Fibroblast of lung (primary cell): ENCODE measurements around the gene XPO5. TPM values are rescaled to one million over a fixed set of nuclear protein-coding genes. Genes with fewer than 3 reads are reported as not detected.

Experiments used
- DNase-seq, 2 donors: peaks; one replicate each; pipeline versions ENCODE4 v3.0.0 to v3.0.0-alpha.2; 2010; ENCODE audit warnings: low read depth in 2 of 2
- H2AFZ ChIP-seq: 2 replicates; pipeline ENCODE4 v1.5.1; 2012; ENCODE audit warnings: low read length, control low read depth, inconsistent platforms
- H3K27ac ChIP-seq: 2 replicates; pipeline ENCODE4 v1.5.1; 2011; ENCODE audit warnings: low read length, control low read depth; ENCODE audit not compliant: insufficient read depth
- H3K27me3 ChIP-seq: 2 replicates; pipeline ENCODE4 v1.5.1; 2011; ENCODE audit warnings: mild to moderate bottlenecking, low read length; ENCODE audit not compliant: control insufficient read depth, insufficient read depth
- H3K36me3 ChIP-seq: 2 replicates; pipeline ENCODE4 v1.5.1; 2011; ENCODE audit warnings: low read length; ENCODE audit not compliant: control insufficient read depth, insufficient read depth
- H3K4me1 ChIP-seq: 2 replicates; pipeline ENCODE4 v1.5.1; 2011; ENCODE audit warnings: low read length; ENCODE audit not compliant: control insufficient read depth, insufficient read depth; ENCODE audit errors: extremely low read depth
- H3K4me2 ChIP-seq: 2 replicates; pipeline ENCODE4 v1.5.1; 2011; ENCODE audit warnings: low read length, control low read depth; ENCODE audit not compliant: insufficient read depth; ENCODE audit errors: extremely low read depth
- H3K4me3 ChIP-seq, 4 experiments: fragments of 200-600 bp in 1 of 4; sonication (generic) in 1 of 4; replicated peaks in 1 of 4; 2 replicates each; pipeline ENCODE4 v1.5.1; 2011 to 2016; ENCODE audit warnings: low read length in 4 of 4, low read depth in 3 of 4, mild to moderate bottlenecking in 3 of 4, control low read depth in 2 of 4, inconsistent platforms in 1 of 4, mixed read lengths in 1 of 4; ENCODE audit not compliant: insufficient read depth in 1 of 4; ENCODE audit errors: control extremely low read depth in 1 of 4
- H3K79me2 ChIP-seq: 2 replicates; pipeline ENCODE4 v1.5.1; 2012; ENCODE audit warnings: mild to moderate bottlenecking, low read length, inconsistent platforms; ENCODE audit not compliant: control insufficient read depth, insufficient read depth
- H3K9ac ChIP-seq: 2 replicates; pipeline ENCODE4 v1.5.1; 2011; ENCODE audit warnings: mild to moderate bottlenecking, low read length, control low read depth; ENCODE audit not compliant: insufficient read depth
- H3K9me3 ChIP-seq: 2 replicates; pipeline ENCODE4 v1.5.1; 2012; ENCODE audit warnings: low read depth, low read length; ENCODE audit not compliant: control insufficient read depth, insufficient read depth
- H4K20me1 ChIP-seq: 2 replicates; pipeline ENCODE4 v1.5.1; 2011; ENCODE audit warnings: low read length; ENCODE audit not compliant: control insufficient read depth, insufficient read depth; ENCODE audit errors: extremely low read depth
- EZH2 ChIP-seq: IDR thresholded peaks from 2 replicates; pipeline ENCODE4 v1.5.1; 2012; ENCODE audit warnings: low read length, control low read depth, mild to moderate bottlenecking; ENCODE audit errors: missing control alignments
- polyA plus RNA-seq, 2 donors: library from polyadenylated mRNA; depleted of rRNA in 1 of 2; stranded (reverse) in 1 of 2; unstranded in 1 of 2; fragments of >200 nt; gene quantifications; 2 replicates each; pipeline ENCODE4 v1.2.1, GENCODE V29; 2011 to 2012; ENCODE audit warnings: missing spikeins in 1 of 2
- total RNA-seq: library from RNA; depleted of rRNA; stranded (reverse); fragments of >200 nt; gene quantifications from 2 replicates; pipeline ENCODE4 v1.2.1, GENCODE V29; 2014
- TF ChIP-seq, protein P1 (sequence below), 2 donors: IDR thresholded peaks in 1 of 2; conservative IDR thresholded peaks in 1 of 2; 1 replicate in 1 of 2; 2 replicates in 1 of 2; pipeline ENCODE4 v1.5.1; 2011 to 2012; ENCODE audit warnings: low read length in 2 of 2, control low read depth in 1 of 2, inconsistent platforms in 1 of 2, low read depth in 1 of 2, mild to moderate bottlenecking in 1 of 2

Gene XPO5
- total and polyA plus RNA-seq, 2 donors (not counting 1 experiment from before 2014, with no cell fraction given) = 20.5 to 21.7 TPM

DNA sequence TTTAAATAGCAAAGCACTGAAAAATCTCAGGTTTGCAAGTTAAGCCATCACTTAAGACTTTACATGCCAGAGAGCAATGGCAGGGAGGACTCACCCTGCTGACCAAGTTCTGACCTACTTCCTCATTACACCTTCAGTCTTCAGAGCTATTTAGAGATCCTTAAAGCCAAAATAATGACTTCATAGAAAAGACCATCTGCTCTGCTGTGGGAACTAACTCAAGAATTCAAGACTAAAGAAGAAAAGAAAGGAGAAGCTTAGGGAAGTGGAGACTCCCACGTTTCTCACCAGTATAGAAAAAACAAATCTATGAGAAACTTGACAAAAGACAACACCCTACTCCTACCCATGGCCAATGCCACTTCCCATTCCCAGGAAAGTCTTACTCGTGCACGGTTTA, 28.6 kb downstream of the XPO5 start:
- DNase-seq = no peak
- H3K36me3 ChIP-seq = peaks cover 10% of the 10 kb centered on the region

DNA sequence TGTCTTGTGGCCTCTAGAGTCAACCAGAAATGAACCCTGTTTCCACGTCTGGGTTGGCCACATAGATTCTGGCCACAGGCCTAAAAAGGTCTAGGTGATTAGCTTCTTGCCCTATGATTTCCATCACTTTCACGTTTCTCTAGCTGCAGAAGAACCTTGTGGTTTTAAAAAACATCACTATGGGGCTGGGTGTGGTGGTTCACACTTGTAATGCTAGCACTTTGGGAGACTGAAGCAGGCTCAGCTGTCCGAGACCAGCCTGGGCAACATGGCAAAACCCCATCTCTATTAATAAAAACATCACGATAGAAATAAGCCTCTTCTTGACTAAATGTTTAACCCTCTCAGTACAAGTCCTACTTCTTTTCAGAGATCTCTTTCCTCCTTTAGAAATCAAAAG, 31.4 kb downstream of the XPO5 start:
- DNase-seq = no peak
- Histone ChIP-seq H3K79me2 (no peaks in the 10 kb centered on the region), H3K27me3 (no peaks in the 10 kb centered on the region), H3K36me3 (peaks cover 8% of the 10 kb centered on the region), H3K9me3 (no peaks in the 10 kb centered on the region), H4K20me1 (no peaks in the 10 kb centered on the region), H3K4me3 (no peak overlapping the region), H2AFZ (no peak overlapping the region), H3K4me1 (no peaks in the 10 kb centered on the region), H3K4me2 (no peak overlapping the region), H3K27ac (no peak overlapping the region), H3K9ac (no peak overlapping the region)
- TF ChIP-seq, protein P1, sequence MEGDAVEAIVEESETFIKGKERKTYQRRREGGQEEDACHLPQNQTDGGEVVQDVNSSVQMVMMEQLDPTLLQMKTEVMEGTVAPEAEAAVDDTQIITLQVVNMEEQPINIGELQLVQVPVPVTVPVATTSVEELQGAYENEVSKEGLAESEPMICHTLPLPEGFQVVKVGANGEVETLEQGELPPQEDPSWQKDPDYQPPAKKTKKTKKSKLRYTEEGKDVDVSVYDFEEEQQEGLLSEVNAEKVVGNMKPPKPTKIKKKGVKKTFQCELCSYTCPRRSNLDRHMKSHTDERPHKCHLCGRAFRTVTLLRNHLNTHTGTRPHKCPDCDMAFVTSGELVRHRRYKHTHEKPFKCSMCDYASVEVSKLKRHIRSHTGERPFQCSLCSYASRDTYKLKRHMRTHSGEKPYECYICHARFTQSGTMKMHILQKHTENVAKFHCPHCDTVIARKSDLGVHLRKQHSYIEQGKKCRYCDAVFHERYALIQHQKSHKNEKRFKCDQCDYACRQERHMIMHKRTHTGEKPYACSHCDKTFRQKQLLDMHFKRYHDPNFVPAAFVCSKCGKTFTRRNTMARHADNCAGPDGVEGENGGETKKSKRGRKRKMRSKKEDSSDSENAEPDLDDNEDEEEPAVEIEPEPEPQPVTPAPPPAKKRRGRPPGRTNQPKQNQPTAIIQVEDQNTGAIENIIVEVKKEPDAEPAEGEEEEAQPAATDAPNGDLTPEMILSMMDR (conservative IDR thresholded peaks at IDR 0.05 in 1 of 2, IDR thresholded peaks at IDR 0.05 in 1 of 2; ENCODE audit: low read depth in 1 of 2, low read length in 2 of 2) = no peak
- no peak for TF ChIP-seq EZH2

More for the DNA sequence above, 28.6 kb downstream of the XPO5 start:
- Histone ChIP-seq H3K4me3 (no peak overlapping the region), H3K9me3 (no peaks in the 10 kb centered on the region), H4K20me1 (no peaks in the 10 kb centered on the region), H3K9ac (no peak overlapping the region), H3K4me1 (no peaks in the 10 kb centered on the region), H3K4me2 (no peak overlapping the region), H2AFZ (no peak overlapping the region), H3K27ac (no peak overlapping the region), H3K27me3 (no peaks in the 10 kb centered on the region), H3K79me2 (no peaks in the 10 kb centered on the region)
- TF ChIP-seq EZH2 = no peak
- TF ChIP-seq, protein P1 (conservative IDR thresholded peaks at IDR 0.05 in 1 of 2, IDR thresholded peaks at IDR 0.05 in 1 of 2; ENCODE audit: low read depth in 1 of 2, low read length in 2 of 2) = no peak

DNA sequence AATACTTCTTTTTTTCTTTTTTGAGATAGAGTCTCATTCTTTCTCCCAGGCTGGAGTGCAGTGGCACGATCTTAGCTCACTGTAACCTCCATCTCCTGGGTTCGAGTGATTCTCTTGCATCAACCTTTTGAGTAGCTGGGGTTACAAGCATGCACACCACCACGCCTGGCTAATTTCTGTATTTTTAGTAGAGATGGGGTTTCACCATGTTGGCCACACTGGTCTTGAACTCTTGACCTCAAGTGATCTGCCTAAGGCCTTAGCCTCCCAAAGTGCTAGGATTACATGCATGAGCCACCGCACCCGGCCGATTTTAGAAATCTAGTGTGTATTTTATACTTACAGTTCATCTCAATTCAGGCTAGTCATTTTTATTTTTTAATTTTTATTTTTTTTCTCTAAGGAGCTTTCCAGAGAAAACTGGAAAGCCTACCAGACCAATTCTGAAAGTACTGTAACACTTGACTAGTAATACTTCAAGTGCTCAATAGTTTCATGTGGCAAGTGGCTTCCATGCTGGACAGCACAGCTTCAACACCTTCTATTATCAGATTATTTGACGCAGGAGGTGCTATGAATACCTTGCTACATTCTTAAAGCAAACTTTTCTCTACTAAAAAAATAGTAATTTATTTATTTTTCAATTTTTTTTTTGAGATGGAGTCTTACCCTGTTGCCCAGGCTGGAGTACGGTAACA, 33.9 kb downstream of the XPO5 start:
- no peaks in the 10 kb centered on the region for H3K9me3 ChIP-seq
- H3K4me1 ChIP-seq = no peaks in the 10 kb centered on the region
- H2AFZ ChIP-seq = no peak overlapping the region
- no peaks in the 10 kb centered on the region for H4K20me1 ChIP-seq
- H3K27ac ChIP-seq = no peak overlapping the region
- H3K9ac ChIP-seq = no peak overlapping the region
- TF ChIP-seq, protein P1 (conservative IDR thresholded peaks at IDR 0.05 in 1 of 2, IDR thresholded peaks at IDR 0.05 in 1 of 2; ENCODE audit: low read depth in 1 of 2, low read length in 2 of 2) = no peak
- TF ChIP-seq EZH2 = no peak
- no peak overlapping the region for H3K4me3 ChIP-seq
- no peak for DNase-seq
- H3K27me3 ChIP-seq = no peaks in the 10 kb centered on the region
- no peak overlapping the region for H3K4me2 ChIP-seq
- H3K36me3 ChIP-seq = peaks cover 2% of the 10 kb centered on the region
- H3K79me2 ChIP-seq = no peaks in the 10 kb centered on the region
